Ishikawa (cell line): Measurements from ENCODE around the gene FAM170B.

ENCODE experiments used
- CEBPB ChIP-seq: IDR thresholded peaks from 2 replicates; pipeline ENCODE4 v1.6.1; 2012
- CREB1 ChIP-seq: IDR thresholded peaks from 2 replicates; pipeline ENCODE4 v1.6.1; 2012; ENCODE audit warnings: low read depth
- EGR1 ChIP-seq: IDR thresholded peaks from 2 replicates; pipeline ENCODE4 v1.6.1; 2012
- EP300 ChIP-seq: IDR thresholded peaks from 2 replicates; pipeline ENCODE4 v1.6.1; 2012; ENCODE audit warnings: borderline replicate concordance
- MAX ChIP-seq: IDR thresholded peaks from 2 replicates; pipeline ENCODE4 v1.6.1; 2012
- NFIC ChIP-seq: IDR thresholded peaks from 2 replicates; pipeline ENCODE4 v1.6.1; 2012
- RAD21 ChIP-seq: IDR thresholded peaks from 2 replicates; pipeline ENCODE4 v1.6.1; 2012; ENCODE audit warnings: low read depth
- REST ChIP-seq: IDR thresholded peaks from 2 replicates; pipeline ENCODE4 v1.6.1; 2012; ENCODE audit warnings: low read depth, mild to moderate bottlenecking
- TAF1 ChIP-seq: IDR thresholded peaks from 2 replicates; pipeline ENCODE4 v1.6.1; 2012; ENCODE audit warnings: low read depth, mild to moderate bottlenecking
- TEAD4 ChIP-seq: IDR thresholded peaks from 2 replicates; pipeline ENCODE4 v1.6.1; 2012
- USF1 ChIP-seq: IDR thresholded peaks from 2 replicates; pipeline ENCODE4 v1.6.1; 2012
- YY1 ChIP-seq: IDR thresholded peaks from 2 replicates; pipeline ENCODE4 v1.6.1; 2012; ENCODE audit warnings: low read depth
- ZBTB7A ChIP-seq: IDR thresholded peaks from 2 replicates; pipeline ENCODE4 v1.6.1; 2012; ENCODE audit warnings: low read depth

GRCh38 chr10:49167425-49168170 is 33.8 kb upstream of the FAM170B start:
- no peak for TF ChIP-seq CREB1
- no peak for TF ChIP-seq TAF1
- TF ChIP-seq YY1: no peak
- no peak for TF ChIP-seq RAD21
- TF ChIP-seq EP300: no peak
- no peak for TF ChIP-seq NFIC
- no peak for TF ChIP-seq CEBPB
- no peak for TF ChIP-seq MAX
- no peak for TF ChIP-seq EGR1
- no peak for TF ChIP-seq ZBTB7A
- no peak for TF ChIP-seq REST
- TF ChIP-seq TEAD4: no peak
- TF ChIP-seq USF1: no peak
